ENCODE data around the gene MARK4.

- TF ChIP-seq POLR2AphosphoS5 (IDR thresholded peaks at IDR 0.05; ENCODE audit: borderline replicate concordance, low read depth, low read length): no peak
- no peak for TF ChIP-seq EZH2 (IDR thresholded peaks at IDR 0.05)
Measured at GRCh38 chr19:45280471-45280961, 29.4 kb downstream of the MARK4 start.
